Measurements from ENCODE around the gene TUBA1B.
A peak's percentile ranks its signal among the peaks of the same experiment; 100 is the strongest.
"Not testable (repeated sequence)": the region's sequence is repeated elsewhere in the genome, so short reads cannot be mapped to it uniquely, and the experiment has no call there.

Gene TUBA1B

GRCh38 chr12:49131051-49131893, at the start of gene TUBA1B:
Gene TUBA1B, minus strand, starts transcription at chr12:49131395. Its CDS starts 95 bp downstream, at chr12:49131300.
- peak; percentile 99 for DNase-seq

DNA sequence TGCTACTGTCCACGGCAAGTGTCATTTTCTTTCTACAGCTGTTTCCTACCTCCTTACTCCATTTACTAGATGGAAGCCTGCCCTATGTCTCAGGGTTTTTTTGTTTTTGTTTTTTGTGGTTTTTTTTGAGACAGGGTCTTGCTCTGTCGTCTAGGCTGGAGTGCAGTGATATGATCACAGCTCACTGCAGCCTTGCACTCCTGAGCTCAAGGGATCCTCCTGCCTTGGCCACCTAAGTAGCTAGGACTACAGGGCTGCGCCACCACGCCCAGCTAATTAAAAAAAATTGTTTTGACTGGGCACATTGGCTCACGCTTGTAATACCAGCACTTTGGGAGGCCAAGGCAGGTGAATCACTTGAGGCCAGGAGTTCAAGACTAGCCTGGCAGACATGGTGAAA, 43.0 kb upstream of the TUBA1B start:
- DNase-seq = no peak

GRCh38 chr12:49170924-49171323, 39.7 kb upstream of the TUBA1B start:
- DNase-seq = no peak

- DNase-seq = no peak
These were observed 33.9 kb upstream of the TUBA1B start for GRCh38 chr12:49165114-49165513.

DNA sequence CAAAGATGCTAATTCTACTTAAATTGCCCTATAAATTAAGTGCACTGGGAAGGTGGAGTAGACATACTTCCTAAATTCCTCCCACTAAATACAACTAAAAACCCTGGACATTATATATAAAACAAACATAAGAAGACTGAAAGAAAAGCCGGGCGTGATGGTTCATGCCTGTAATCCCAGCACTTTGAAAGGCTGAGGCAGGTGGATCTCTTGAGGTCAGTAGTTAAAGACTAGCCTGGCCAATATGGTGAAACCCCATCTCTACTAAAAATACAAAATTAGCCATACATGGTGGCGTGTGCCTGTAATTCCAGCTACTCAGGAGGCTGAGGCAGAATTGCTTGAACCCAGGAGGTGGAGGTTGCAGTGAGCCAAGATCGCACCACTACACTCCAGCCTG, 30.7 kb upstream of the TUBA1B start:
- DNase-seq = peak; percentile 40

- DNase-seq = no peak
These were observed 30.0 kb upstream of the TUBA1B start for GRCh38 chr12:49161092-49161795.

- peak; percentile 22 for DNase-seq
These were observed 29.2 kb upstream of the TUBA1B start for GRCh38 chr12:49160399-49160798.

DNA sequence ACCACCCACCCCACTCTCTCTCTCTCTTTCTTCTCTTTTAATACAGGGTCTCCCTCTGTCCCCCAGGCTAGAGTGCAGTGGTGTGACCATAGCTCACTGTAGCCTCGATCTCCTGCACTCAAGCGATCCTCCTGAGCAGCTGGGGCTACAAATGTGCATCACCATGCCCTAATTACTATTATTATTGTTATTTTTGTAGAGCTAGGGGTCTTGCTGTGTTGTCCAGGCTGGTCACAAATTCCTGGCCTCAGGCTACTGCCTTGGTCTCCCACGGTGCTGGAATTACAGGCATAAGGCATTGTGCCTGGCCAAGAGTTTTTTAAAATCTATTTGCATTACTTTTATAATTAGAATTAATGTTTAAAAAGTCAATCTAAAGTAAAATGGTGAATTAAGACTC, 23.0 kb upstream of the TUBA1B start:
- no peak for DNase-seq

GRCh38 chr12:49147384-49147783, 16.2 kb upstream of the TUBA1B start:
- DNase-seq = no peak

GRCh38 chr12:49146406-49146805, 15.2 kb upstream of the TUBA1B start:
- DNase-seq = no peak

GRCh38 chr12:49144384-49144783, 13.2 kb upstream of the TUBA1B start:
- no peak for DNase-seq

DNA sequence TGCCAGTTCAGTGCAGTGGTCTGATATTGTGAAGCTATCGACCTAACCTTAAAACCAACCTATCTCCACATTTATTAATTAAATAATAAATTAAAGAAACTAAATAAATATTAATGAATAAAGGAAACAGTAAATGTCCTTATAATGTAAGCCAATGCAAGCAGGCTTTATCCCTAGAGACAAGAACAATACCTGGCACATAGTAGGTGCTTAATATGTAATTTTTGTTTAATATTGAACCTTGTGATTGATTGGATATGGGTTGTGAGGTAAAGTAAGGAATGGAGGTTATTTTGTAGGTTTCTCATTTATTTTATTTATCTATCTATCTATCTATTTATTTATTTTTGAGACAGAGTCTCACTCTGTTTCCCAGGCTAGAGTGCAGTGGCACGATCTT, 7.8 kb upstream of the TUBA1B start:
- no peak for DNase-seq

DNA sequence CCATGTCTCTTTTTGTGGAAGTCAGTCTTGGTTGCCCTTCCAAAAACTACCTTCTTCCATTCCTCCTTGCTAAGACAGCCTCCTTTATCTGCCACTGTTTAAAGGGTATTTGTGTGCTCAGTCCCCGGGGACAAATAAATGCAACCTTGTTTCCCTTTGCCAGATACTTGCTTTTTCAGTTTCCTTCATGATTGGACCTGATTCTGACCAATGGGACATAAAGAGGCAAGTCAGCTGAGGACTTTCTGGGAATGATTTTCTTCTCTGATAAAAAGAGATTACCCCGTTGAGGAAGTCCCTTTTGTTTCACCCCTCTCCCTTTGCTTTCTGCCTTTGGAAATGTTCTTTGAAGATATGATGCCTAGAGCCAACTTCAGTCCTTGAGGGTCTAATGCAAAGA, 7.4 kb upstream of the TUBA1B start:
- DNase-seq = peak; percentile 38

DNA sequence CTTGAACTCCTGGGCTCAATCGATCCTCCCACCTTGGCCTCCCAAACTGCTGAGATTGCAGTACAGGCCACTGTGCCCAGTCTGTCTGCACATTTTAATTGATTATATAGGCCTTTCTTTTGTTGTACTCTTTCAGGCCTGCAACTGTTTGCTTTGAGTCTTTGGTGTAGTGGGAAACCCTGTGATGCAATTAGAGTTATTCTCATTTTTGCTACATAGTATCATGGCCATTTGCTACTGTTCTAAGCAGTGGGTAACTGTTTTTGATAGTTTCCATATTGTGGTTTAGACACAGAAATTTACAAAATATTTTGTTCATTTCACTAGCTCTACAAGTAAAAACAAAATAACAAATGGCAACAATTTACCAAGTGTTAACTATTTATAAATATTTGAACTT, 6.3 kb upstream of the TUBA1B start:
- no peak for DNase-seq

- DNase-seq = not testable (repeated sequence)
These were observed 5.8 kb upstream of the TUBA1B start for GRCh38 chr12:49136997-49137396.

GRCh38 chr12:49133590-49133989, 2.4 kb upstream of the TUBA1B start:
- DNase-seq = no peak

DNA sequence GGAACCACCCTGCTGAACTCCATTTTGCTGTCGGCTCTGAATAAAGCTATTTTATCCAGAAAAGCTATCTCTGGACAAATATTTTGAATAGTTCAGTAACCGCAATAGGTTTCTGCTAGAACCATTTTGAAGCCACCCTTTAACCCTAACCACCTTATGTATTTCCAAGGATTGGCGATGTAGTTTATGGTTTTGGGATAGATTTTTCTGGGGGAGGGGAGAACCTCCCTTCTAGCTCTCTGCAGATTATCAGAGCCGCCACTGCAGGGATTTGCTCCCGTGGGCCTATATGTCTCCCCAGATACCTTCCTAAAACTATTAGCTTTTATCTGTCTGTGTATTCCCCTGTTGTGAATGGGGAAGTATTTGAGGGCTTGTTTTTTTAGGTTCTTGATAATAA, 1.8 kb upstream of the TUBA1B start:
- DNase-seq = peak; percentile 61

- DNase-seq = peak; percentile 82
These were observed 783 bp upstream of the TUBA1B start for GRCh38 chr12:49131894-49132461.

DNA sequence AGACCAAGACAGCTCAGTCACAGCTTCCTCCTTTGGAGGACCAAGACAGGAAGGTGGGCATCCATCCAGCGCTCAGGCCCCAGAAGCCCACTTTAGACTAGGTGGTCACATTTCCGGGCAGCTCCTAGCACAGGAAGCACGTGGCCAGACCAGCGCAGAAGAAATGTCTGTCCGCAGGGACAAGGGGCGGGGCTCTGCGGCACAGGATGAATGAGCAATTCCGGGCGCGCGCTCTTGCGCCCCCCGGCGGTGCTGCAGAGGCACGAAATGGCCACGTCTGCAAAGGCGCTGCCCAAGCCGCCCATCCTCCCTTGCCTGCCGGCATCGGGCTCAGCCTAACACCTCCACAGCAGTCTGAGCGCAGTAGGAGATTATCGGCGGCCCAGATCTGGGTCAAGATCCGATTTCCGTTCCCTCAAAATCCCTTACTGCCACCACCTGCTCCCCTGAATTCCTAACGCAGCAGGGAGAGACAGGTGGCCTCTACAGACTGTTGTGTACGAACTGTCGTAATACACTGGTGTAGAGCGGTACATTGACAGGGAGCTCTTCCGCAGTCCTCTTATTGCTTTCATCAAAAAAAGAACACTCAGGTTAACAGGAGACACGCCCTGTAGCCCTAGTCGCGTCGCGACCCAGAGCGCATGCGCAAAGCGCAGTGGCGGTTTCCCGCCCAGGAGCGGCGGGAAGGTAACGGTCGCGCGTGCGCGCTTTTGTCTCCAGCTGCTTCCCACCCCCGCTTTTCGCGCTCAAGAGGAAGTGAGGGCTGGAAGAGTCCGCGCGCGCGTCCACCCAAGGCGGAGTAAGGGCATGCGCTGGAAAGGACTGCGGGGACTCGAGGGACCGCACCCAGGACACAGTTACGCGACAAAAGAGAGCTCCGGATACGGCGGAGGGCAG, 794 bp downstream of the TUBA1B start:
- DNase-seq = peak; percentile 98

- DNase-seq = no peak
These were observed 1.7 kb downstream of the TUBA1B start for GRCh38 chr12:49129332-49130150.

DNA sequence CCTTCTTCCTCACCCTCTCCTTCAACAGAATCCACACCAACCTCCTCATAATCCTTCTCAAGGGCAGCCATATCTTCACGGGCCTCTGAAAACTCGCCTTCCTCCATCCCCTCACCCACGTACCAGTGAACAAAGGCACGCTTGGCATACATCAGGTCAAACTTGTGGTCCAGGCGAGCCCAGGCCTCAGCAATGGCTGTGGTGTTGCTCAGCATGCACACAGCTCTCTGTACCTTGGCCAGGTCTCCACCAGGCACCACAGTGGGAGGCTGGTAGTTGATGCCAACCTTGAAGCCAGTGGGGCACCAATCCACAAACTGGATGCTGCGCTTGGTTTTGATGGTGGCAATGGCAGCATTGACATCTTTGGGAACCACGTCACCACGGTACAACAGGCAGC, 3.2 kb downstream of the TUBA1B start:
- not testable (repeated sequence) for DNase-seq
